GM06990 (cell line): ENCODE results near the gene ARHGAP44.

Experiments
- DNase-seq: peaks from one replicate; pipeline ENCODE4 v3.0.0-alpha.2; 2011; ENCODE audit not compliant: insufficient read length; ENCODE audit errors: extremely low read depth
- H3K27me3 ChIP-seq: replicated peaks from 2 replicates; pipeline ENCODE4 v1.6.0; 2011; ENCODE audit warnings: low read length; ENCODE audit not compliant: control insufficient read depth, insufficient read depth
- H3K36me3 ChIP-seq: 2 replicates; pipeline ENCODE4 v1.5.1; 2011; ENCODE audit warnings: low read length; ENCODE audit not compliant: control insufficient read depth, insufficient read depth
- H3K4me3 ChIP-seq: replicated peaks from 2 replicates; pipeline ENCODE4 v1.5.1; 2011; ENCODE audit warnings: low read depth, mild to moderate bottlenecking, control low read depth, low read length
- TF ChIP-seq, protein P1 (sequence below): IDR thresholded peaks from 2 replicates; pipeline ENCODE4 v1.5.1; 2011; ENCODE audit warnings: low read length, control low read depth, mild to moderate bottlenecking, inconsistent platforms; ENCODE audit not compliant: insufficient read depth, poor library complexity, severe bottlenecking

The ARHGAP44 gene

DNA sequence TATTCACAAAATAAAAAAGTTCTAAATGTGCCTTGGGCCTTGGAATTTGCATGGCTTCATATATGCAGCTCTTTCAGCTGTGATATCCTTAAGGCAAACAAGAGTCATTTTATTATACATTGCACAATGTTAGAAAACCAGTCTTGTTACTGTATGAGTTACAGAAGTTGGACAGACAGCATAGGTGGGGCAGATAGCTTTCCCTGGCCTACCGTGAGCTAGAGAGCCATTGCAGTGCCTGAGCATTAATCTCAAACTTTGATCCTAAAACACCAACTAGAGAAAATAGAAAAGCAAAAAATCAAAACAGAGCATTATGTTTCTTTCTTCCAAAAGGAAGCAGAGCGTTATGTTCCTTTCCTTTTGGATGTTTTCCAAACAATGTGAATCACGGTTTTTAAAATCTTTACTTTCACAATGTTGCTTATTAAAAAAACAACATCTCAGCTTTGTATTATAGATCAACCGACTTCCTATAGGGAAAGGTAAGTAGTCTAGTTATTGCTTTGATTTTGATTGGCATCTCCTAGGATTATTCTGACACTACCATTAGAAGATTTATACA, 32.2 kb downstream of the ARHGAP44 start:
- Histone ChIP-seq H3K36me3 (no peaks in the 10 kb centered on the region), H3K27me3 (no peaks in the 10 kb centered on the region), H3K4me3 (no peak overlapping the region)
- DNase-seq: no peak
- TF ChIP-seq, protein P1, sequence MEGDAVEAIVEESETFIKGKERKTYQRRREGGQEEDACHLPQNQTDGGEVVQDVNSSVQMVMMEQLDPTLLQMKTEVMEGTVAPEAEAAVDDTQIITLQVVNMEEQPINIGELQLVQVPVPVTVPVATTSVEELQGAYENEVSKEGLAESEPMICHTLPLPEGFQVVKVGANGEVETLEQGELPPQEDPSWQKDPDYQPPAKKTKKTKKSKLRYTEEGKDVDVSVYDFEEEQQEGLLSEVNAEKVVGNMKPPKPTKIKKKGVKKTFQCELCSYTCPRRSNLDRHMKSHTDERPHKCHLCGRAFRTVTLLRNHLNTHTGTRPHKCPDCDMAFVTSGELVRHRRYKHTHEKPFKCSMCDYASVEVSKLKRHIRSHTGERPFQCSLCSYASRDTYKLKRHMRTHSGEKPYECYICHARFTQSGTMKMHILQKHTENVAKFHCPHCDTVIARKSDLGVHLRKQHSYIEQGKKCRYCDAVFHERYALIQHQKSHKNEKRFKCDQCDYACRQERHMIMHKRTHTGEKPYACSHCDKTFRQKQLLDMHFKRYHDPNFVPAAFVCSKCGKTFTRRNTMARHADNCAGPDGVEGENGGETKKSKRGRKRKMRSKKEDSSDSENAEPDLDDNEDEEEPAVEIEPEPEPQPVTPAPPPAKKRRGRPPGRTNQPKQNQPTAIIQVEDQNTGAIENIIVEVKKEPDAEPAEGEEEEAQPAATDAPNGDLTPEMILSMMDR: no peak

DNA sequence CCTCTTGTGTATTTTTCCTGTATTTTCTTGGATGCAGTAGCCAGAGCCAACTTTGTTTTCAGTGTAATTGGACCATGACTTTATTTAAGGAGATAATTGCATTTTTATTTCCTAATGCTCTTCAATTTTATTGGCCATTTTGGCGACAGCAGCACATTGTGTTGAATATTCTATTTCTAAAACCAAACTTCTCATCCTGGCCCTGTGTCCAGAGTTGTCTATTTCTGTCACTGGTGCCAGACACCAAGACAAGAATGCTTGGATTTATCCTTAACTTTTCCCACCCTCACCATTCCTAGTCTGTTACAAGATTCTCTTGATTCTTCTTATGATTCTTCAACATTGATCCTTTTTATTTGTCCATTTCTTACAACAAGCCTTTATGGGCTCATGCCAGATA, 37.1 kb downstream of the ARHGAP44 start:
- Histone ChIP-seq H3K4me3 (no peak overlapping the region), H3K36me3 (no peaks in the 10 kb centered on the region), H3K27me3 (no peaks in the 10 kb centered on the region)
- DNase-seq: no peak
- TF ChIP-seq, protein P1: no peak

GRCh38 chr17:12830777-12831247, 41.5 kb downstream of the ARHGAP44 start:
- TF ChIP-seq, protein P1: no peak

DNA sequence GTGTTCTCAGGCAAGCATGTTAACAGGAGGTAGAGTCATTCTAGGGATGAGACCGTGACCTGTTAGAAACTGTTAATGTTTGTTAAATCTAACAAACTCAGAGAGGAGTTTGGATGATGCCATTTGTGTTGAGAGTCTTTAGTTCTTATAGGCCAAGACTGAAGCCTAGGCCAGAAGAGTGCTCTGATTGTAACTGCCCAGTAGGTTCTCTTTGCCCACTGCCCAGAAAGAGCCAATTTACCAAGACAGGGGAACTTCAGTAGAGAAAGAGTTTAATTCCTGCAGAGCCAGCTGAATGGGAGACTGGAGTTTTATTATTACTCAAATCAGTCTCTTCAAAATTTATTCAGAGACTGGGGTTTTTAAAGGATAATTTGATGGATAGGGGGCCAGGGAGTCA, 42.5 kb downstream of the ARHGAP44 start:
- no peaks in the 10 kb centered on the region for H3K36me3 ChIP-seq
- H3K4me3 ChIP-seq: no peak overlapping the region
- no peak for DNase-seq
- H3K27me3 ChIP-seq: no peaks in the 10 kb centered on the region
- TF ChIP-seq, protein P1: no peak

More at GRCh38 chr17:12830777-12831247, 41.5 kb downstream of the ARHGAP44 start:
- Histone ChIP-seq H3K27me3 (no peaks in the 10 kb centered on the region), H3K4me3 (no peak overlapping the region), H3K36me3 (no peaks in the 10 kb centered on the region)
- no peak for DNase-seq

DNA sequence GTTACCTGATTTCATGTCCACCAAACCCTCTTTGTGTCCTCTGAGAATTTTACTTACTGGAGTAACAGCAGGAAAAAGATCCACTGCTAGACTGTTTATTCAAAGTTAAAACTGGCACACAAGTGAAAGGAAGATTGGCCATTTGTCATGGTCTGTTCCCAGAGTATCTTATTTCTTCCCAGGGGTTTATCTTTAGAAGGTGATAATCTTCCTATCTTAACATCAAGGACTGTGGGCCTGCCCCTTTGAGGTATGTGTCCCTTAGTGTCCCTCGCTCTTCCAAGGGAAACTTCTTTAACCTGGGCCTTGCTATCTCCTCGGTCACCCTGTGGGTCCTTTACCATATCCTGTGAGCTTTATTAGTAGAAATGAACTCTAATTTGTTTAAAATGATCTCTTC, 49.7 kb downstream of the ARHGAP44 start:
- DNase-seq: no peak
- no peak overlapping the region for H3K4me3 ChIP-seq
- TF ChIP-seq, protein P1: no peak
- H3K36me3 ChIP-seq: no peaks in the 10 kb centered on the region
- no peaks in the 10 kb centered on the region for H3K27me3 ChIP-seq

- Histone ChIP-seq H3K36me3 (no peaks in the 10 kb centered on the region), H3K27me3 (no peaks in the 10 kb centered on the region), H3K4me3 (no peak overlapping the region)
- no peak for DNase-seq
- TF ChIP-seq, protein P1: no peak
Observed at GRCh38 chr17:12842936-12843335, 53.6 kb downstream of the ARHGAP44 start.
